GM19328 (cell line): ENCODE results near the gene TPSG1.
"Not testable (repeated sequence)": the region's sequence is repeated elsewhere in the genome, so short reads cannot be mapped to it uniquely, and the experiment has no call there.

Source experiments
- ATAC-seq: cut with Tn5 transposase; IDR thresholded peaks from one replicate; pipeline ENCODE4 v1.9.1; 2021; ENCODE audit warnings: mild to moderate bottlenecking, moderate library complexity; ENCODE audit not compliant: unreplicated experiment

TPSG1 gene

DNA sequence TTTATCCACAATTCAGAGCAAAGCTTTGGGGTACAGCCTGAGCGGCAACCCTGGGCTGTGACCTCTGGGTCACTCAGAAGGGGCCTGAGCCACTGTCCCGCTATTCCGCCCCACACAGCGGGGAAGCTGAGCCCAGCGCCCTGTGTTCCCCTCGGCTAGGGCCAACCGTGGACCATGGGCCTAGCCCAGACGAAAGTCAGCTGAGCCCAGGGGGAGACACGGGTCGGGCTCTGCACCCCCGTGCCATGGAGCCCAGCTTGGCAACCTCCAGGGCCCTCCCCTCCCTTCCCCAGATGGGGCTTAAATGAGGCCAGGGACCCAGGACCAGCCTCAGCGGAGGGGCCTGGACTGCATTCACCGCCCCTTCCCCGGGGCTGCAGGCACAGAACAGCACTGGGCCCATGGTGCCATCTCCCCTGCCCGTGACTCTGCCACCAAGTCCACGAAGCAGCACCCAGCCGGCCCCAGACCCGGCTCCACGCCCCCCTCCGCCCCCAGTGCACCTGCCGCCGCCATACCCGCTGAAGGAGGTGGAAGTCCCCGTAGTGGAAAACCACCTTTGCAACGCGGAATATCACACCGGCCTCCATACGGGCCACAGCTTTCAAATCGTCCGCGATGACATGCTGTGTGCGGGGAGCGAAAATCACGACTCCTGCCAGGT is 32.6 kb upstream of the TPSG1 start:
- ATAC-seq = no peak

DNA sequence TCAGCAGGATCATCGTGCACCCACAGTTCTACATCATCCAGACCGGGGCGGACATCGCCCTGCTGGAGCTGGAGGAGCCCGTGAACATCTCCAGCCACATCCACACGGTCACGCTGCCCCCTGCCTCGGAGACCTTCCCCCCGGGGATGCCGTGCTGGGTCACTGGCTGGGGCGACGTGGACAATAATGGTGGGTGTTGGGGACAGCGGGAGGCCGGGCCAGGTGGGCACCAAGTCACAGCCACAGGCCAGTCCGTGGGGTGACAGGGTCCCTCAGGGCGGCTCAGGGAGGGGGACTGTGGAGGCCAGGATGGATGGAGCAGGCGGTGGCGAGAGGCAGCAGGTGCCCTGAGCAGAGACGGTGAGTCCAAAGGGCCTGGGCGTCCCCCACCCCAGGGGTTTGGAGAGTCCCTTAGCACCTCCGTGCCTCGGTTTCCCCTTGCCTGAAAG is 31.8 kb upstream of the TPSG1 start:
- ATAC-seq = no peak

DNA sequence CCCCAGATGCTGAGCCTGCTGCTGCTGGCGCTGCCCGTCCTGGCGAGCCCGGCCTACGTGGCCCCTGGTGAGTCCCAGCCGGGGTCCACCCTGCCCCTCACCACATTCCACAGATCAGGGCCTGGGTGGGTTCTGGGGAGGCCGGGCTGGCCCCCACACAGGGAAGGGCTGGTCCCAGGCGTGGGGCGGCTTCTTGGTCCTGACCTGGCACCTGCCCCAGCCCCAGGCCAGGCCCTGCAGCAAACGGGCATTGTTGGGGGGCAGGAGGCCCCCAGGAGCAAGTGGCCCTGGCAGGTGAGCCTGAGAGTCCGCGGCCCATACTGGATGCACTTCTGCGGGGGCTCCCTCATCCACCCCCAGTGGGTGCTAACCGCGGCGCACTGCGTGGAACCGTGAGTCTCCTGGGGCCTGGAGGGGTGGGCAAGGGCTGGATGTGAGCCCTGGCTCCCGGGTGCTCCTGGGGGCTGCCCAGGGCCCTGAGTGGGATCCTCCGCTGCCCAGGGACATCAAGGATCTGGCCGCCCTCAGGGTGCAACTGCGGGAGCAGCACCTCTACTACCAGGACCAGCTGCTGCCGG is 31.3 kb upstream of the TPSG1 start:
- ATAC-seq = not testable (repeated sequence)

DNA sequence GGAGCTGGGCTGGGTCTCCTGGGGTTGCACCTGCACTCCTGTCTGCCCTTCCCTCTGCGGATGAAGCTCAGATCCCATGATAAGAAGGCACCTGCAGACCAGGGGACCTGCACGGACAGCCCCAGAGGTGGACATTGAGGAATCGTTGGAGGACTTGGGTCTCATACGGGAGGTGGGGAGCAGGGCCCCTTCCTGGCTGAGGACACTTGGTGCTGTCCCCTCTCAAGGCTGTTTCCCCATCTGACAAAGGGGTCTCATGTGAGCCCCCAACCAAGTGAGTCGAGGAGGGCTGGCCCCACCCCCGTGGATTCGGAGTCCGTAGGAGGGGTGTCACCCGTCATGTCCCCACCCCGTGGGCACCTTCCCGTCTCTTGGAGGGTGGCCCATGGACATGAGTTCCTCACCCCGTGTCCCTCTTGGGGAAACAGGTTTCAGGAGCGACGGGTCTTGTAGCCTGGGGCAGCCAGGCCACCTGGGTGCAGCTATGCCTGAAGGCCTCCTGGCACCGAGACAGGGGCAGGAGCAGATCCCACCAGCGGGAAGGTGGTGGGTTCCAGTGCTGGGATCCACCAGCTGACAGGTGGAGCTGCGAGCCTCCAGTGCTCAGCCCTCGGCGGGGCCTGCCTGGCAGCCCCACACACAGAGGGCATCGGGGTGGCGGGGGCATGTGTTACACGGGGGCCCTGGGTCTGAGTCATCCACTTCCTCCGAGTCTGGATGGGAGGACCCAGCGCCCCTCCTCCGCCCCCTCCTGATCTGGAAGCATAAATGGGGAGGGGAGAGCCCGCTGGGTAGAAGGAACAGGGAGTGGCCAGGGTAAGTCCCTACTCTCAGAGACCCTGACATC is 30.4 kb upstream of the TPSG1 start, which contains the start of gene TPSD1:
Gene TPSD1 (plus strand): TSS at position 794 of the 847 bp plus-strand sequence. CDS start 212 bp downstream, outside the sequence.
- not testable (repeated sequence) for ATAC-seq

DNA sequence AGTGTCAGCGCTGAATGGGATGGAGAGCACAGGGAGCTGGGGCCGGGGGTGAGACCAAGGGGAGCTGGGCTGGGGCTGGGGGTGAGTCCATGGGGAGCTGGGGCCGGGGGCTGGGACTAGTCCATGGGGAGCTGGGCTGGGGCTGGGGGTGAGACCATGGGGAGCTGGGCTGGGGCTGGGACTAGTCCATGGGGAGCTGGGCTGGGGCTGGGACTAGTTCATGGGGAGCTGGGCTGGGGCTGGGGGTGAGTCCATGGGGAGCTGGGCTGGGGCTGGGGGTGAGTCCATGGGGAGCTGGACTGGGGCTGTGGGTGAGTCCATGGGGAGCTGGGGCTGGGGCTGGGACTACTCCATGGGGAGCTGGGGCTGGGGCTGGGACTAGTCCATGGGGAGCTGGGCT is 29.8 kb upstream of the TPSG1 start:
- ATAC-seq = not testable (repeated sequence)

DNA sequence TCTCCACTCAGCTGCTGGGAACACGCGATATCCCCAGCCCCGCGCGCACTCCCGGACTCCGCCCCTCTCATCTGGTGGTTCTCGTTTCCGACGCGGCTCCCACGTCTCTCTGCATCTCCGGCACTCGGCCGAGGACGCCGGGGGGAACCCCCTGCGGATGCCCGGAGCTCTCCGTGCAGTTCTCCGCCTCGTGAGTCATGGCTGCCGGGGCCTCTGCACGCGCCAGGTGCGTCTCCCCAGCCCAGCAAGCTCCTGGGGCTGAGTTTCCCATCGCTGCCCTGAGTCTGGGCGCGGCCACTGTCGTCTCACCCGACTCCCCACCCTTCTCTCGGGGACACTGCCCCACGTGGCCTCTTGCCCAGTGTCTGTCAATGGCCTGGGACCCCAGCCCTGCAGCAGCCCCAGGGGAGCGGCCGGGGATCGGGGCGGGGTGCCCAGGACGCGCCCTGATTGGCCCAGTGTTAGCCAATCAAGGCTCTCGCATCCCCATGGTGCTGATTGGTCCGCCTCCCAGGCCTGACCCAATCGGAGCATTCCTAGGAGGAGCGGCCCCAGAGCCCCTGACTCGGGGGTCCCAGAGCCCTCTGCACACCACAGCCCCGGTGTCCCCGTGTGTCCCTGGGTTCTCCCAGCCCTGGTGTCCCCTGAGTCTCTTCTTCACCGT is 28.8 kb upstream of the TPSG1 start:
- ATAC-seq = not testable (repeated sequence)

DNA sequence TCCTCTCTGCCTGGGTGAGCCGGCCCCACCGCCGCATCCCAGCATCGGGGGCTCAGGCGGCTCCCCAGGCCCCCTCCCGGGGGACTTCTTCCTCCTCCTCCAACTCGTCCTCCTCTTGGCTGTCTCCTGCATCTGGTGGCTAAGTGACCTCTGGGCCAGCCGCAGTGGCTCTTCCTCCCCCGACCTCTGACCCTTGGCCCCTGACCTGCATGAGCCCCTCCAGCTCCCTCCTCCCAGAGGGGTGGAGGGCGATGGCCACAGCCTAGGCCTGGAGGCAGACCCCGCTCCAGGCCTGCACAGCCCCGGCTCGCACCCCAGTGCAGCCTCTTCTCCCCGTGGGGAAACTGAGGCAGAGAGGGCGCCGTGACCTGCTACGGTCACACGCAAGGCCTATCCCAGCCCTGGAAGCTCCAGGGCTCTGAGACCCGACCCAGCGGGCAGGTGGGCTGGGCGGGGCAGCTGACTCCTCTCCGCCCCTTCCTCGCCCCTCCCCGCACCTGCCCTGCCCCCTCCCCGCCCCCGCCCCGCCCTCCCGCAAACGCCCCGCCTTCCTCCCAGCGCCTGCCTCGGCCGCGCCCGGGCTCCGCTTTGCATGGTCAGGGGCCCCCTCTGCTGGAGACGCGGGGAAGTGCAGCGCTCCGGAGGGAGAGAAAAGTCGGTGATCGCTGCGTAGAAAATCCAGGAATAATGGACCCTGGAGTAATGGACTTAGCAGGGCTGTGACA is 24.1 kb upstream of the TPSG1 start:
- ATAC-seq = not testable (repeated sequence)

DNA sequence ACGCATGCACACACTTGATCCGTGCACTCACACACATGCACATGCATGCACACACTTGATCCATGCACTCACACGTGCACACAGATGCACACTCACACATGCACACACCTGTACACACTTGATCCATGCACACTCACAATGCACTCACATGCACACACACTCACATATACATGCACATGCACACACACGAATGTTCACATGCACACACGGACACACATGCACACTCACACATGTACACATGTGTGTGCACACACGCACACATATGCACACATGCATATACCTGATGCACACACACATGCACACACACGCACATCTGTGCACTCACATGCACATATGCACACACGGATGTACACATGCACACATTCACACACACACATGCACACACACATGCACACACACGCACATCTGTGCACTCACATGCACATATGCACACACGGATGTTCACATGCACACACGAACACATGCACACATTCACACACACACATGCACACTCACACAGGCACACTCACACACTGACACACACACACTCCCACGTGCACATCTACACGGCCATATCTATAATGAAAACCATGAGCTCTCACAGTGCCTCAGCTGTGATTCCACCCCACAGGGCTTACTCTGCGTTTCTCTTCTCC is 23.0 kb upstream of the TPSG1 start:
- not testable (repeated sequence) for ATAC-seq

DNA sequence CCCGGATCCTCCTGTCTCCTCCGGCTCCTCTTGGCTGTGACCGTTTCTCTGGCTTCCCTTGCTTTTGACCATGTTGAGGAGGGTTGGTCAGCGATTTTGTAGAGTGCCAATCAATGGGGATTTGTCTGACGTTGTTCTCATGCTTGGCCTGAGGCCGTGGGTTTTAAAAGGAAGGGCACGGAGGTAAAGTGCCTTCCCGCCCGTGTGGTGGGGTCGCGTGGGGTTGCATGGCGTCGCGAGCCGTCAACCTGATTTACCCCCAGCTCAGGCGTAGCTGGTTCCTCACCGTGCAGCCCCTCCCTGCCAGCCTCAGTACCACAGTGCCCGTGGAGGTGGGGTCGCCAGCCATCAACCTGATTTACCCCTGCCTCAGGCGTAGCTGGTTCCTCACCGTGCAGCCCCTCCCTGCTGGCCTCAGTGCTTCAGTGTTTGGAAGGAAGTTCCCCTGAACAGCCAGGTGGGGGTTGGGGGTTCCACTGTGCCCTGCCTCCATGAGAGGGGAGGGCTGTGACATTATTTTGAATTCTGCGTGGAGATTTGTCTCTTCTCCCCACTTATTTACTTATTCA is 20.5 kb upstream of the TPSG1 start:
- no peak for ATAC-seq

DNA sequence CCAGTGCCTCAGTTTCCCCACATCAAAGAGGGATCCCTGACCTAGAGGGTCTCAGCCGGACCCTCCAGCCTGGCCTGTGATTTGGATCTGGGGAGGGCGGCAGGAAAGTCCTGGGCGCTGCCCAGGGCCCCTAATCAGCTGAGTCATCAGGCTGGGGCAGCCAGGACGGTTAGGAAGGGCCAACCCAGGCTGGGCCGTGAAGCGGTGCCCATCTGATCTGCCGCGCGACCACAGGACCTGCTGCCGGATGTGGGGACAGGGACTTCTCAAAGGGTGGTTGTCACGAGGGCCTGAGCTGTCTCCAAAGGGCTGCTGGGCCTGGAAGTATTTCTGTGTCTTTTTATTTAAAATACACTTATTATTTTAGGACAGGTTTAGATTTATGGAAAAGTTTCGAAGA is 19.8 kb upstream of the TPSG1 start:
- ATAC-seq = no peak

DNA sequence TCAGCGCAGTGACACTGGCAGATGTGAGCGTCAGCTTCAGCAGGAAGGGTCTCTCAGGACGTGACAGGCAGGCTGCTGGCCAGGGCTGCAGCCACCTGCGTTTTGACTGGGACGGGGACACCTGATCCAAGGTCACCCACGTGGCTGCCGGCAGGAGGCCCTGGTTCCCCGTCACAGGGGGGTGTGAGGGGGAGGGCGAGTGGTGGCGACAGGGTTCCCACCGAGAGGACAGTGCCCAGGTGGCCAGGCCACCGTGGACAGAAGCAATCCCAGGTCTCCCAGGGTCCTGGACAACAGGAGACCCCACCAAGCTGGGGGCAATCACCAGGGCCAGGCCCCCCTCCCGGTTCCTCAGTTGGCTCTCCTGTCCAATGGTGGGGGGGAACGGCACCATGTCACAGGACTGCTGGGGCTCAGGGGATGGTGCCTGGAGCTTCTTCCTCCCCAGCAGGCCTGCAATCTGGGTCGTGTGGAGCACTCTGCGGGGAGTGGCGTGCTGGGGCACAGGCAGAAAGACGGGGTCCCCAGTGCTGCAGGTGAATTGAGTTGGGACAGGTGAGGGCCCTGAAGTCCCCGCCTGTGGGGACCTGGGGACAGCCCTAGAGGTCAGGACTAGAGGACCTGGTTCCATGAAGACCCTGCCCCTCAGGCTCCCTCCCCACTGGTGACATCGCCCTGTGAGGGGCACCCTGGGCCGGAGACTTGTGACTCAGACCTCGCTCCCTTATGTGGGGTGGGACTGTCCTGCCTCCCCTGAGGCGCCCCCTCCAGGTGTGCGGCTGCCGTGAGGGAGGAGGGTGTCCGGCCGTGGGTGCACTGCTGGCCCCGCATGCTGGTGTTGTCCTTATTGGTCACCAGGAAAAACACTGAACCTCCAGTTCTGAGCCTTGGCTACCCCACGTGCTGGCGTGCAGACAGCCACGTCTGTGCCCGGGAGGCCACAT is 19.1 kb upstream of the TPSG1 start:
- not testable (repeated sequence) for ATAC-seq

DNA sequence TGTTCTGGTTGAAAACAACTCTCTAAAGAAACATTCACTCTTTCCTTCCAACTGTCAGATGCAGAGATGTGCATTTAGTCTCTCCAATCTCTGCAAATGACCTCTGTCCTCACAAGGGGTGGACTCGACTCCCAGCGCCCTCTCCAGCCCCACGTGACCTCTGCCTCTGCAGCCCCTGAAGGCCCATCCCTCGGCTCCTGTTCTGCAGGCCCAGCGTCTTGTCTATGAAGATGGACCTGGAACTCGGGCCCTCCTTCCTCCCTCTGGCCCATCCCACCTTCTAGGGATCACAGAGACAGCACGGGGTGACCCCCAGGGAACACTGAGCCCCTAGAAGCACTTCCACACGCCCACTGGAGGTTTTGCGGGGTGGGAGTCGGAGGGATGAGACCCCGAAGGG is 18.3 kb upstream of the TPSG1 start:
- not testable (repeated sequence) for ATAC-seq

DNA sequence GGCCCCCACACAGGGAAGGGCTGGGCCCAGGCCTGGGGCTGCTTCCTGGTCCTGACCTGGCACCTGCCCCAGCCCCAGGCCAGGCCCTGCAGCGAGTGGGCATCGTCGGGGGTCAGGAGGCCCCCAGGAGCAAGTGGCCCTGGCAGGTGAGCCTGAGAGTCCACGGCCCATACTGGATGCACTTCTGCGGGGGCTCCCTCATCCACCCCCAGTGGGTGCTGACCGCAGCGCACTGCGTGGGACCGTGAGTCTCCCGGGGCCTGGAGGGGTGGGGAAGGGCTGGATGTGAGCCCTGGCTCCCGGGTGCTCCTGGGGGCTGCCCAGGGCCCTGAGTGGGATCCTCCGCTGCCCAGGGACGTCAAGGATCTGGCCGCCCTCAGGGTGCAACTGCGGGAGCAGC is 16.0 kb upstream of the TPSG1 start:
- not testable (repeated sequence) for ATAC-seq

DNA sequence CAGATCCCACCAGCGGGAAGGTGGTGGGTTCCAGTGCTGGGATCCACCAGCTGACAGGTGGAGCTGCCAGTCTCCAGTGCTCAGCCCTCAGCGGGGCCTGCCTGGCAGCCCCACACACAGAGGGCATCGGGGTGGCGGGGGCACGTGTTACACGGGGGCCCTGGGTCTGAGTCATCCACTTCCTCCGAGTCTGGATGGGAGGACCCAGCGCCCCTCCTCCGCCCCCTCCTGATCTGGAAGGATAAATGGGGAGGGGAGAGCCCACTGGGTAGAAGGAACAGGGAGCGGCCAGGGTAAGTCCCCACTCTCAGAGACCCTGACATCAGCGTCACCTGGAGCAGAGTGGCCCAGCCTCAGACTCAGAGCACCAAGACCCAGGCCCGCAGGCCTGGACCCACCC is 15.4 kb upstream of the TPSG1 start, which contains the start of gene TPSAB1:
Gene TPSAB1 (plus strand): TSS at position 270 of the 400 bp plus-strand sequence. CDS start 234 bp downstream, outside the sequence.
- not testable (repeated sequence) for ATAC-seq

DNA sequence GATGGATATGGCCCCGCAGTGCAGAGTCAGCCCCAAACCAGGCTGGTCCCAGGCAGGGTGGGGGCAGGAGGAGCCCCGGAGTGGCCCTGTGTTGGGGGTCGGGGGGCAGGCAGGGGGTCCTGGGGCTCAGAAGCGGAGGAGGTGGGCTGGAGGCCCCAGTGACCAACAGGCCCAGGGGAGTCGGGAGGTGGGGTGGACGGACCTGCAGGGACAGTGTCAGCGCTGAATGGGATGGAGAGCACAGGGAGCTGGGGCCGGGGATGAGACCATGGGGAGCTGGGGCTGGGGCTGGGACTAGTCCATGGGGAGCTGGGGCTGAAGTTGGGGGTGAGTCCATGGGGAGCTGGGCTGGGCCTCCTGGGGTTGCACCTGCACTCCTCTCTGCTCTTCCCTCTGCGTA is 14.5 kb upstream of the TPSG1 start:
- not testable (repeated sequence) for ATAC-seq

DNA sequence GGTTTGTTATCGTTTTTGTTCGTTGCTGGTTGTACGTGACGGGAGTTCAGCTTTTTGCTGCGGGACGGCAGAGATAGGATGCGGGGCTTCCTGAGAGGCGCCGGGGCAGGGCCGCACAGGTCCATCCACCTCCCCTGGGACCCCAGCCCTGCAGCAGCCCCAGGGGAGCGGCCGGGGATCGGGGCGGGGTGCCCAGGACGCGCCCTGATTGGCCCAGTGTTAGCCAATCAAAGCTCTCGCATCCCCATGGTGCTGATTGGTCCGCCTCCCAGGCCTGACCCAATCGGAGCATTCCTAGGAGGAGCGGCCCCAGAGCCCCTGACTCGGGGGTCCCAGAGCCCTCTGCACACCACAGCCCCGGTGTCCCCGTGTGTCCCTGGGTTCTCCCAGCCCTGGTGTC is 13.8 kb upstream of the TPSG1 start:
- not testable (repeated sequence) for ATAC-seq

DNA sequence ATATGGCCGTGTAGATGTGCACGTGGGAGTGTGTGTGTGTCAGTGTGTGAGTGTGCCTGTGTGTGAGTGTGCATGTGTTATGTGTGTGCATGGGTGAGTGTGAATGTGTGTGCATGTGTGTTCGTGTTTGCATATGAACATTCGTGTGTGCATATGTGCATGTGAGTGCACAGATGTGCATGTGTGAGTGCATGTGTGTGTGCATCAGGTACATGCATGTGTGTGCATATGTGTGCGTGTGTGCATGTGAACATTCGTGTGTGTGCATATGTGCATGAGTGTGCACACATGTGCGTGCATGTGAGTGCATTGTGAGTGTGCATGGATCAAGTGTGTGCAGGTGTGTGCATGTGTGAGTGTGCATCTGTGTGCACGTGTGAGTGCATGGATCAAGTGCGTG is 12.9 kb upstream of the TPSG1 start:
- ATAC-seq = no peak

DNA sequence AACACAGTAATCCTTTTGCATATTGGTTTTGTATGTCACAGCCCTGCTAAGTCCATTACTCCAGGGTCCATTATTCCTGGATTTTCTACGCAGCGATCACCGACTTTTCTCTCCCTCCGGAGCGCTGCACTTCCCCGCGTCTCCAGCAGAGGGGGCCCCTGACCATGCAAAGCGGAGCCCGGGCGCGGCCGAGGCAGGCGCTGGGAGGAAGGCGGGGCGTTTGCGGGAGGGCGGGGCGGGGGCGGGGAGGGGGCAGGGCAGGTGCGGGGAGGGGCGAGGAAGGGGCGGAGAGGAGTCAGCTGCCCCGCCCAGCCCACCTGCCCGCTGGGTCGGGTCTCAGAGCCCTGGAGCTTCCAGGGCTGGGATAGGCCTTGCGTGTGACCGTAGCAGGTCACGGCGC is 11.6 kb upstream of the TPSG1 start:
- ATAC-seq = not testable (repeated sequence)
